Stimulated activated CD8-positive, alpha-beta memory T cell treated with anti-CD3 and anti-CD28 coated beads, Interleukin-2, amount 100 ng/mL, for 1 hour (primary cell): ENCODE data around the gene ADAMTS14.
"Not testable (repeated sequence)": the region's sequence is repeated elsewhere in the genome, so short reads cannot be mapped to it uniquely, and the experiment has no call there.

Source experiments
- DNase-seq, 2 donors: peaks; one replicate each; pipeline ENCODE4 v3.0.0-alpha.2; 2020; ENCODE audit warnings: low read depth in 2 of 2

ADAMTS14 gene

GRCh38 chr10:70770516-70770915 lies 98.2 kb downstream of the ADAMTS14 start:
- DNase-seq: not testable (repeated sequence)

- no peak for DNase-seq
Observed at GRCh38 chr10:70771311-70772194, 99.2 kb downstream of the ADAMTS14 start.

GRCh38 chr10:70772627-70773026 lies 100.3 kb downstream of the ADAMTS14 start:
- DNase-seq: no peak

GRCh38 chr10:70773461-70773860 lies 101.2 kb downstream of the ADAMTS14 start:
- DNase-seq: no peak

GRCh38 chr10:70773965-70774809 lies 101.9 kb downstream of the ADAMTS14 start:
- DNase-seq: no peak

GRCh38 chr10:70774810-70775678 lies 102.7 kb downstream of the ADAMTS14 start:
- DNase-seq: no peak

GRCh38 chr10:70775679-70776454 lies 103.6 kb downstream of the ADAMTS14 start:
- DNase-seq: no peak

GRCh38 chr10:70776455-70777005 lies 104.2 kb downstream of the ADAMTS14 start:
- DNase-seq: no peak

- no peak for DNase-seq
Observed at GRCh38 chr10:70777063-70777875, 105.0 kb downstream of the ADAMTS14 start.

GRCh38 chr10:70778267-70778924 lies 106.1 kb downstream of the ADAMTS14 start:
- DNase-seq: no peak

GRCh38 chr10:70779088-70779487 lies 106.8 kb downstream of the ADAMTS14 start:
- no peak for DNase-seq

- no peak for DNase-seq
Observed at GRCh38 chr10:70779511-70780369, 107.4 kb downstream of the ADAMTS14 start.

GRCh38 chr10:70780370-70780760 lies 108.1 kb downstream of the ADAMTS14 start:
- DNase-seq: no peak

GRCh38 chr10:70780772-70781171 lies 108.5 kb downstream of the ADAMTS14 start:
- DNase-seq: no peak

GRCh38 chr10:70781461-70782051 lies 109.2 kb downstream of the ADAMTS14 start:
- DNase-seq: no peak

GRCh38 chr10:70782086-70782745 lies 109.9 kb downstream of the ADAMTS14 start:
- no peak for DNase-seq
